Suppressor macrophage (primary cell): Measurements from ENCODE around the gene HSPA12B.
A peak's percentile ranks its signal among the peaks of the same experiment; 100 is the strongest.

Source experiments
- DNase-seq, 4 experiments: peaks; one replicate each; pipeline ENCODE4 v3.0.0-alpha.2; 2020 to 2022
- total RNA-seq, 17 experiments: gene quantifications; one replicate each; lab custom pipeline; 2026; ENCODE audit warnings: mixed read lengths in 6 of 17, inconsistent platforms in 3 of 17; lab: John Stamatoyannopoulos, UW

HSPA12B gene, protein sequence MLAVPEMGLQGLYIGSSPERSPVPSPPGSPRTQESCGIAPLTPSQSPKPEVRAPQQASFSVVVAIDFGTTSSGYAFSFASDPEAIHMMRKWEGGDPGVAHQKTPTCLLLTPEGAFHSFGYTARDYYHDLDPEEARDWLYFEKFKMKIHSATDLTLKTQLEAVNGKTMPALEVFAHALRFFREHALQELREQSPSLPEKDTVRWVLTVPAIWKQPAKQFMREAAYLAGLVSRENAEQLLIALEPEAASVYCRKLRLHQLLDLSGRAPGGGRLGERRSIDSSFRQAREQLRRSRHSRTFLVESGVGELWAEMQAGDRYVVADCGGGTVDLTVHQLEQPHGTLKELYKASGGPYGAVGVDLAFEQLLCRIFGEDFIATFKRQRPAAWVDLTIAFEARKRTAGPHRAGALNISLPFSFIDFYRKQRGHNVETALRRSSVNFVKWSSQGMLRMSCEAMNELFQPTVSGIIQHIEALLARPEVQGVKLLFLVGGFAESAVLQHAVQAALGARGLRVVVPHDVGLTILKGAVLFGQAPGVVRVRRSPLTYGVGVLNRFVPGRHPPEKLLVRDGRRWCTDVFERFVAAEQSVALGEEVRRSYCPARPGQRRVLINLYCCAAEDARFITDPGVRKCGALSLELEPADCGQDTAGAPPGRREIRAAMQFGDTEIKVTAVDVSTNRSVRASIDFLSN
- total RNA-seq = 0 to 0.88 (median 0) reads per million in 17 experiments

DNA sequence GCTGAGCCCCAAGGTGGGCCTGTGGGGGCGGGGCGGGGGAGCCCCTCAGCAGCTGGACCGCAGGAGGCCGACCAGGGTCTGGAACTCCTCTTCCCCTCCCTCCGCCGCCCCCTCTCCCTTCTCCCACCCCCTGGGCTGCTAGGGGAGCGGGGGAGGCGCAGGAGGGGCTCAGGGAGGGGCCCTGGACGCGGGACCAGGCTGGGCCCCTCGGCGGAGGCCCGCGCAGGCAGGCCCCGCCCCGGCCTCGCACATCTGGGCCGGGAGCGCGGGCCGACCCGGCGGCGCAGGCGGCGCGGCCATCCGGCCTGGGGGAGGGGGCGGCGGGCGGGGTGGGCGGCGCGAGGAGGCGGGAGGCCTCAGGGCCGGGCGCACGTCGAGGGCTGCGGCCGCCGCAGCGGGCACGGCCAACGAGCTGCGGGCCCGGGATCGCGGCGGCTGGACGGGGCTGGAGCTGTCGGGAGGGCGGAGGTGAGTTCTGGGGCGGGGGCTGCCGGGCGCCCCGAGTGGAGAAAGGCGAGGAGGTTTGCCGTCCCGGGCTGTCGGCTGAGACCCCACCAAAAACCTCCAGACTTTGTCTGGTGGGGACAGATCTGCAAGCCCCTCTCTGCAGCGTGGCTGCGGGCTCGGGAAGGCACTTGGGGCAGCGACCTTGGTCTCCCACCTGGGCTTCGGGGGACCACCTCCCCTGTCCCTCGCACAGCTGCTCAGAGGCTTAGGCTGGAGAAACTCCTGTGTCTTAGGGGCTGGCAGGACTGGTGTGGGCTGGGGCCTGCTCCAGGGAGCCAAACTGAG, at the start of gene HSPA12B:
HSPA12B (plus strand) TSS at position 359 of the 792 bp plus-strand sequence. CDS start 5,990 bp downstream, outside the sequence.
- no peak for DNase-seq

DNA sequence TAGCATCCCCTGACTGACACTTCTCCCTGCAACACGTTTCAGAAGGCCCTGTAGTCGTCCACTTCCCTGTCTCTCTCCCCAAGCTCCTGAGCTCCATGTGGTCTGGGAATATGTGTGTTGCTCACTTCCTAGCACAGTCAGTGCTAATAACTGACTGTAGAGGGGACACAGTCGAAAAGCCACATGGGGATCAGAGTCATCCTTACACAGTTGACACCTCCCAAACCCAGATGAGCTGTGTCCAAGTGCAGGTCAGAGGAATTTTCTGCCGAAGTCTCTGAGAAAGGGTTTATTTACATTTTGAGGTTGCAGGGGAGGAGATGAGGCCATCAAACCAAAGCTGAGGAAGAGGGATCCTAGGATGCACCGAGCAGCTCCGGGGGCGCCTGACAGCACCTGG, 47.1 kb upstream of the HSPA12B start:
- no peak for DNase-seq

DNA sequence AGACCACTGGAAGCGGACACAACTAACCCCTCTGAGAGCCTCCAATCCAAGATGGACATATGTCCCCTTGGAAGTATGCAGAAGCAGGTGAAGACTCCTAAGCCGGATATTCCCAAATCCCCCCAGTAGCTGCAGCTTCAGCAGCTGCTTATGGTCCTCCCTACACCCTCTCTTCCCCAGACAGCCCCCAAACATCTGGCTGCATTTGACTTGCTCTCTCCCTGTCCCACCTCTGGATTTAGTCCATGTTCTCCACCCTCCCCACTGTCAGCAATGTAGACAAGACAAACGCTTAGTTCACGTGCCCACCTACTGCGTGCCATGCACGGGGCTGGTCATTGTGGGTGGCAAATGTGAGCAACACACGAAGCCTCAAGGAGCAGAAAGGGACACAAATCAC, 46.1 kb upstream of the HSPA12B start:
- no peak for DNase-seq

DNA sequence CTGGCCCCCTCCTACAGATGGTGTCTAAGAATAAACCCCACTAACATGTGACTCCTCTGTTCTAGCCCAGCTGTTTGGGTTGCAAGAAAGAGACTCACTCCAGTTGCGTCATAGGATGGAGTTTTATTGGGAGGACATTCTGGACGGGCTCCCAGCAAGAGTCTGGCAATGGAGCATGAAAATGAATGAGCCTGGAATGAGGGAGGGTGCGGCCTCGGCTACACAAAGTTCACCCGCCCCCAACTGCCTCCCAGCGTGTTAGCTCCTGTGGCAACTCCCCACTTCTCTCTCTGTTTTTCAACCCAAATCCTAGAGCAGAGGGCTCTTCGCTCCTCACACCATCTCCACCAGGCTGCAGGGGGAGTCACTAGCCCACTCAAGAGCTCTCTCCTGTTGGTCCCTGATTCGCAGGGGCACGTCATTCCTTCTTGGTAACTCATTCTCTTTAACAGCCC, 45.6 kb upstream of the HSPA12B start:
- DNase-seq = no peak

DNA sequence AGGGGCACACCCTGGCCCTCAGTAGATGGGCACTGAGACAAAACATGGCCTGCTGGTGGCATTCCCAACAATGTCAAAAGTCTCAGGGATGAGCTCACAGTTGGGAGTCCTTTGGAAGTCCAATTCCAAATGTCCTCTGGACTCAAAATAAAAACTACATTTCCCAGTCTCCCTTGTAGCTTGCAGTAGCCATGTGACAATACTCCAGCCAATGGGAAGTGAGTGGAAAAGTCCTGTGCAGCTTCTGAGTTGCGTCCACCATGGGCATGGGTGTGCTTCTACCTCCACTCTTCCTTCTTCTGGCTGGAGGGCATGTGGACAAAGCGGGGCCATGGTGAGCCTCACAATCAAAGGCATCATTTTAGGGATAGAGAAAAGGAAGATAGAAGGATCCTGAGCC, 44.8 kb upstream of the HSPA12B start:
- DNase-seq = peak in 2 of 4 experiments; percentile 15 to 45

DNA sequence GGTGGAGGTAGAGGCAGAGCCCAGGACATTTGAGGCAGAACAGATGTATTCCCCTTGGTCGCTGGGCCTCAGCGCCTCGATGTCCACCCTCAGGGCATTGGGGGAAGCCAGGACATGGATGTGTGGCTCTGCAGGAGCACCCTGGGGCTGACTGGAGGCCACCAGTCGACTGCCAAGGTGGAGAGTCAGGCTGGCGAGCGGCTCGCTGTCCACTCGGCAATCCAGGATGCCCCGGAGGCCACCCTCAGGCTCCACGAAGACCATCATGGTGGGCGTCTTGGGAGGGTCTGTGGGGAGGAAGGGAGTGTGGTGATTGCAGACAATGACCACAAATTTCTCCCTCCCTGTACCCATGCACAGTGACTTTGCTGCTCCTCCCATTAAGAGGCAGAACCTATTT, 42.5 kb upstream of the HSPA12B start:
- no peak for DNase-seq

DNA sequence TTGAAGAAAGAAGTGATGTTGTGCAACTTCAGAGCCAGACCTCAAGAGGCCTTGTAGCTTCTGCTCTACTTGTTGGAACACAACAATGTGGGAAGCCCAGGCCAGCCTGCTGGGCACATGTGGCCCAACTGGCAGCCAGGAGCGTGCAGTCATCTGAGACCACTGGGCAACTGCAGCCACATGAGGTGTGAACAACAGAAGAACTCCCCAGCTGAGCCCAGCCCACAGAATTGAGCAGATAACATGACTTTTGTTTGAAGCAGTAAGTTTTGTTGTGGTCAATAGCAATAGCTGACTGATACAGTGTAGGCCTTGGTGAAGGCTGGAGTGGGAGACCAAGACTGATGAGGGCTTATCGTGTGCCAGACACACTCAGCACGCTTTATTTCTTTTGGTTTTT, 42.1 kb upstream of the HSPA12B start:
- DNase-seq = no peak

DNA sequence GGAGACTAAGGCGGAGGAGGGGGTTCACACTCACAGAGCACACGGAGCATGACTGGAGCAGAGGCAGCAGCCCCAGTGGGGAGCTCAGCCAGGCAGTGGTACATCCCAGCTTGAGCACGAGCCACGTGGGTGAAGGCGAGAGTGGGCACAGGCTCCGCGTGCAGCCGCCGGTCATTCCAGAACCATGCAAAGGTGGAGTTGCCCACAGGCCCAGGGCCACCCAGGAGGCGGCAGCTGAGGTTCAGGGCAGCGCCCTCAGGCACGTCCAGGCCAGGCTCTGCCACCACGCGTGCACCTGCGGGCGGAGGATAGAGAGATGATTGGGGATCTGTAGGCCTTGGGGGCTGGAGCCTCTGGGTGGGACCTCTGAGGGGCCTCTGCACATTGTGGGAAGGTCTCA, 41.2 kb upstream of the HSPA12B start:
- DNase-seq = no peak

DNA sequence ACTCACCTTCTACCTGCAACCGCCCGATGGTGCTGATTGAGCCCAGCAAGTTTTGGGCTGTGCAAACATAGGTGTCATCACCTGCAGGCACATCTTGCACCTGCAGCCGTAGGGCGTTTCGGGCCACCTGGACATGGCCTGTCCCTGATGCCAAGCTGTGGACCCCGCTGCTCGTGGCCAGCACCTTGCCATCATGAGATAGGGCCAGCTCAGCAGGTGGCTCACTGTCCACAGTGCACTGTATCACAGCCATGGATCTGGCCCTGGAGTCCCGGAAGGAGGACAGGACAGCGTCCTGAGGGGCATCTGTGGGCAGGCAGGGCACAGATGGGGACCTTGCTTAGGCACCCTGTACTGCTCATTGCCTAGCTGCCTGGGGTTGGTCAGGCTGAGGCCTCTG, 40.6 kb upstream of the HSPA12B start:
- DNase-seq = no peak

DNA sequence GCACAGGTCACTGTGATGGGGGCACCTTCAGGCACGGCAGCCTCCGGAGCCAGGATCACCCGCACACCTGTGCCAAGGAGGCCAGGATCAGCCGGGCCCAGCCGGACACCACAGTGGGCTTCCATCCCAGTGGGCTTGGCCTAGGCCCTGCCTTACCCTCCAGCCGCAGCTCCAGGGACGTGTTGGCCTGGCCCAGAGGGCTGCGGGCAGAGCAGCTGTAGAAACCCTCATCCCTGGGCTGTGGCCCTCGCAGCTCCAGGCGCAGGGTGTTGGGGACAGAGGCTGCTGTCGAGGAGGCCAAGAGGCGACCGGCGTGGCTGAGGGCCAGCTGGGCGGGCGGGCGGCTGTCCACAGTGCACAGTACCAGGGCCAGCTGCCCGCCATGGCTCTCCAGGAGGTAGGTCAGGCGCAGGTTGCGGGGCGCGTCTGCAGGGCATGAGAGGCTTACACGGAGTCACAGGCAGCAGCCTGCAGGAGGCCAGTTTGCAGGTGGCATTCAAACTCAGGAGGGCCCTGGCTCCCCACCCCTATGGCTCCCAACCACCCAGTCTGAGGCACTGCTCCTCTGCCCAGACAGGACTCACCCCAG, 39.7 kb upstream of the HSPA12B start:
- DNase-seq = no peak

DNA sequence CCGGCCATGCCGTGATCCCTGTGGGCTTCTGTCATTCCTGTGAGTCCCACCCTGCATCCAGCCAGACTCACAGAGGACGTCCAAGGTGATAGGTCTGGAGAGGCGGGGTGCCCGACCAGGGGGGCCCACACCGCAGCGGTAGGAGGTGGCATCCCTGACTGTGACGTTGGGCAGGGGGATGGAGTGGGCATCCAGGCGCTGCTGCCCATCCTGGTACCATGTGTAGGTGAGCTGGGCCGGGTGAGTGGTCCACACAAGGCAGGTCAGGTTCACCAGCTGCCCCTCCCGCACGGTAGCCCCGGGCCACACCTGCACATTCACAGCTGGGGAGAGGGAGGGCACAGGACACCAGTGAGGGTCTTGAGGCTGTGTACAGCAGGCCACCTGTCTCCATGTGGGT, 39.1 kb upstream of the HSPA12B start:
- DNase-seq = no peak

DNA sequence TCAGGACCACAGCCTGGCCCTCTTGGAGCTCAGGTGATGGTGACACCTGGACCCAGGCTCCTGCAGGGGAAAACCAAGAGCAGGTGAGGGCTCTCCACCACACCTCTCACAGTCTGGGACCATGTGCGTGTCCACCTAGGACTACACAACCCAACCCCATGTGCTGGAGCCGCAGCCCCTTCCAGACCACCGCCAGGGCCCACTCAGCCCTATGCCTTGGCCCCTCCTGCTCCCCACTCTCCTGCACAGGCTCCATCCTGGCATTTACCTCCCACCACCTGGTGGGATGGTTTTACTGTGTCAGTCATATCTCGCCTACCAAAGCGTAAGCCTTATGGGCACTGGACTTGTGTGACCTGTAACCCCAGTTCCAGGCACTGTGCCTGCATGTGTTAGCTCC, 37.6 kb upstream of the HSPA12B start:
- no peak for DNase-seq

DNA sequence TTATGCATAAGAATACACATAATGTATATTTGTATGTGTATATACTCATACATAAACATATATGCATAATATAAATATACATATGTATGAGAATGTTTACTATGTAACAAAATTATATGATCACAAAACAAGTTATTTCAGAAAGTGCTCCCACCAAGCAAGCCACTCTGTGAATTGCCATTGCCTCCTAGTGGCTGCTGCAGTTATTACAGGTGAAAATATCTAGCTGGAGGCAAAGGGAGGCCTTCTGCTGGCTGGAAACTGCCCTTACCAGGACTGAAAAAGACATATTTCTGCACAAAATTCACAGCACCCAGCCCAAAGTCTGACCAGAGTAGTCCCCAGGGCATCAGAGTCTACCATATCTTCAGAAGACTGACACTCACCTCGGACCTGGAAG, 36.3 kb upstream of the HSPA12B start:
- DNase-seq = peak; percentile 34 to 56 (median 40)

DNA sequence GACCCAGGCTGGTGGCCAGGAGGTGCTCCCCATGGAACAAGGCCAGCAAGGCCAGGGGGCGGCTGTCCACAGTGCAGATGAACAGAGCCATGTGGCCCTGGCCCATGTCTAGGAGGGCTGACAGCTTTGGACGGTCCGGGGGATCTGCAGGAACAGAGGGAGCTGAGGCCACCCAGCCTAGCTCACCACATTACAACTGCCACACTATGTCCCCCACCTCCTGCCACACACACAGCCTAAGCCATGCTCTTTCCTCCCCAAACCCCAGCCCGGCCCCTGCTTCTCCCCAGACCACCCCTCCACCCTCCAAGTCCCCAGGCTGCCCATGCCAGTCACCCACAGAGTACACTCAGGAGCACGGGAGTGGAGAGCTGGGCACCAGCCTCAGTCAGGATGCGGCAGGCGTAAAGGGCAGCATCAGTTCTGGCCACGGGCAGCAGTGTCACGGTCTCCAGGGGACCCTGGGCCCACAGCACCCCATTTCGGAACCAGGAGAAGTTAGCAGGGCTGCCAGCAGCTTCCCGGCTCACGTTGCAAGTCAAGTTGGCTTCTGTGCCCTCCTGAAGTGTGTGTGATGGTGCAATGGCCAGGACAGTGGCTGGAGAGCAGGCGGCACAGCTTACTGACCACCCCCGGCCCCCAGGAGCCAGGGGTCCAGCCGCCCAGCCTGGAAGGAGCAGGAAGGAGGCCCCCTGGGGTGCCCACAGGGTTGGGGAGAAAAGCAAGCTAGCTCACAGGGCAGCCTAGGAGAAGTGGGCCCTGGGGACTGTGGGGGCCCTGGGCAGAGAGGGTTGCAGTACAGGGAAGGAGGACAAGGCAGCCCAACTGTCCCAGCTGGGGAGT, 35.5 kb upstream of the HSPA12B start:
- DNase-seq = no peak

DNA sequence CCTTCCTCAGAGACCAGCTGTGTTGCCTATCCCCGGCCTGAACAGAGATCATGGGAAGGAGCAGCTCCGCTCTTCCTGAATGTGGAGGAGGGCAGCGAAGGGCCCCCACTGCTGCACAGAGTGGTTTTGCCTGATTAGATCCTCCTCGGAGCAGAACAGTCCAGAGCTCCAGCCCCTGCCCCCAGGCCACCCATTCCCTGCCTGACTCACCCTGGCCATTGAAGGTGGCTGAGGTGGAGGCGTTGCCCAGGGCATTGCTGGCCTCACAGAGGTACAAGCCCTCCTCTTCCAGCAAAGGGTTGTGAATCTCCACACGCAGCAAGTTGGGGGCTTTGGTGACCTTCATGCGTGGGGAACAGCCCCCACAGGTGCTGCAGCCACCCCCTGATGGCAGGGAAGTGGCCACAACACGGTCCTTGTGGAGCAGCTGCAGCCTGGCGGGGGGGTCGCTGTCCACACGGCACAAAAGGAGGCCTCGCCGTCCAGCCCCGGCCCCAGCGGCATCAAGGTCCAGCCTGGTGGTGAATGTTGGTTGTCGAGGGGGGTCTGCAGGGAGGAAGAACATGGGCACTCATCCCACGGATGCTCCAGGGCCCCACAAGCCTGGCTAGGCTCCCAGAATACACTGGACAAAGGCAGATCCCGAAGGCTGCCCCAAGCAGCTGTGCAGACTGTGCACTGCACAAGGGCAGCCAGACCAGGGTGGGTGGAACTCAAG, 34.7 kb upstream of the HSPA12B start:
- no peak for DNase-seq

DNA sequence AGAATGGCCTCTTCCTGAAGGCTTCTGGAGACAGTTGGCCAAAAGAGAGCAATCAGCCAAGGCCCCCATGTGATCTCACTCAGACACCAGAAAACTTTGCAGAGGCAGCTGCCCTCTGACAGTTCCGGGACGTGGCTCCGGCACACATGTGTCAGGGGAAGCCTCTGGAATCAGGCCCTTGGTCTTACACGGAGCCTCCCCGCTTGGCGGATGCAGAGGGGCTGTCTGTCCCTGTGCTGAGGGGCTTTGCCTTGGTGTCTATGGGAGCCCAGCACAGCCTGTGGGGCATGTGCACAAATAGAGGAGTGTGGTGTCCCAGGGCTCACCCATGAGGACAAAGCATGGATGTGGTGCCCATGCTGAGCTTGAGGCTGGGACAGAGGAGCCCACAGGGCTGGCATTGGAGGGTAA, 33.9 kb upstream of the HSPA12B start:
- no peak for DNase-seq

DNA sequence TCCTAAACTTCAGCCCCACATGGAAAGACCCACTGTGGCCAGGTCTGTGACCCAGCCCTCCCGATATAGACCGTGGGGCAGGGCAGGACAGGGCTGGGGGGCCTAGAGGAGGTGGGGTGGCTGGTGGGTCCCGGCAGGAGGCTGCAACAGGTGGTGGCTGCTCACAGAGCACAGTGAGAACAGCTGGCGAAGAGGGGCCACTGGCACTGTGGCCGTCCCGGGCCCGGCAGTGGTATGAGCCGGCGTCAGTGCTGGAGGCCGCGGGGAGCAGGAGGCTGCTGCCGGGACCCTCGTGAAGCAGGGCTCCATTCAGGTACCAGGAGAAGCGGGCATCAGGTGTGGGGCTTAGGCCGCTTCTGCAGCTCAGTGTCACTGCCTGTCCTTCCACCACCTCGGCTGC, 33.4 kb upstream of the HSPA12B start:
- no peak for DNase-seq

DNA sequence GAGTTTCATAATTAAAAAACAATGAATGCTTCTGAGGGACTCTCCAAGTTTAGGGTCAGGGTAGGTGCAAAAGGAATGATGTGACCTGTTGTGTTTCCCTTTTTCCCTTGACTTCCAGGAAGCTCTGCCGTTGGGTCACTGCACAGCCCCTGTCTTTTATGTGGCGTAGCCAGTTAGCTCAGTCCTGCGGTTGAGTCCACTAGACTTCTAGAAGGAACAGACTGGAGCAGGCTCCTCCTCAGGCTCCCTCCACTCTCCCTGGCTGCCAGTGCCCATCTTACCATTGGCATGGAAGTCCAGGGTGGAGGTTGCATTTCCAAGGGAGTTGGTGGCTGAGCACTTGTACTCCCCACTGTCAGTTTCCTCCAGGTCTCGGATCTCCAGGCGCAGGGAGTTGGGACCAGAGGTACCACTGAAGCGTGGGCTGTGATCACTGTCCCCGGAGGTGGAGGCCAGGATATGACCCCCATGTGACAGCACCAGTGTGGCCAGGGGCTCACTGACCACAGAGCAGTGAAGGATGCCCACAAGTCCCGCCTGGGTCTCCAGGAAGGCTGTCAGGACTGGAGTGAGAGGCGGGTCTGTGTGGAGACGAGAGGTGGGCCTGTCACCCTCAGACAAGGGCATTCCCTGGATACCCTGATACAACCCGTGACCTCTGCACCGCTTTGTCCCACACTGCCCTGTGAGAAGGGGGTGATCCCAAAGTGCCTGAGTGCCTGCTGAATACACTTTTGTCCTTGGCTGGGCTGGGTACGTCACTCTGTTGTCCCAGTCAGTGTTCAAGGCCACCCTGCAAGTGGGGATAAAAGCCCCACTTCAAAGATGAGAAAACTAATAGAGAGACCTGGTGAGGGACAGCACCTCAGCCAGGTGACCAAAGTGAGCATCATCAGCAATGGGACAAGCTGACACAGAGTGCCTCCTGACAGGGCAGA, 31.2 kb upstream of the HSPA12B start:
- no peak for DNase-seq

DNA sequence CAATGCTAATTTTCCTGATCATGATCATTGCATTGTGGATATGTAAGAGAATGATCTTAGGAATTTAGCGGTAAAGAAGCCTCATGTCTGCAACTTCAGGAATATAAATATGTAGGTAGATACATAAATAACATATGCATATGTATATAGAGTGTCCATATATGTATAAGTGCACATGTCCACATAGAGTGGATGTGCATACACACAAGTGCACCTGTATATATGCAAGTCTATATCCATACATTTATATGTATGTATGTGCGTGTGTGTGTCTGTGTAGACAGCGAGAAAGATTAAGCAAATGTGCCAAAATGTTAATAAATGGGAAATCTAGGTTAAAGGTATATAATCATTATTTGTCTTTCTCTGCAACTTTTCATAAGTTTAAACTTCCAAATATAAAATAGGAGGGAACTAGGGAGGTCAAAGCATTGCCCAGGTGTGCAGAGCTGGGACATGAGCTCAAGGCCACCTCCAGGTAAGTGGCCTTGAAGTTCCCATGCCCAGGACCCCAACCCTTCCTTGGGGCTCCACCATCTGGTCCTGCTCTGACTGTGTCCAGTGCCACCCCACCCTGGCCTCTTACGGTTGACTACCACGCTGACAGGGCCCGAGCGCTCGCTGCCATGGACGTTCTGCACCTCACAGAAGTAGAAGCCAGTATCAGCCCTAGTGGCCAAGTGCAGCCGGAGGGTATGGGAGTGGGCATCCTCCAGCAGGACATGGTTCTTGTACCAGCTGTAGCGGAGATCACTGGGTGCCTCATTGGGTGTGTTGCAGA, 29.7 kb upstream of the HSPA12B start:
- no peak for DNase-seq
